HepG2 (cell line): Measurements from ENCODE around the gene DNAJC15. TPM values are rescaled to one million over a fixed set of nuclear protein-coding genes. Genes with fewer than 3 reads are reported as not detected.

Source experiments
- CTCF ChIP-seq: sonication (generic); formaldehyde crosslinking; IDR thresholded peaks from 2 replicates; pipeline ENCODE4 v1.5.0; 2020; ENCODE audit warnings: mild to moderate bottlenecking, missing genetic modification reagents, moderate library complexity
- EP300 ChIP-seq, 3 experiments: sonication (generic) in 1 of 3; formaldehyde crosslinking in 1 of 3; IDR thresholded peaks; 2 replicates each; pipeline versions ENCODE4 v1.5.1 to v1.6.1; 2011 to 2020; ENCODE audit warnings: low read depth in 2 of 3, low read length in 2 of 3, borderline replicate concordance in 1 of 3, improper control_type of control experiment in 1 of 3, mild to moderate bottlenecking in 1 of 3, missing genetic modification reagents in 1 of 3, moderate library complexity in 1 of 3
- ESRRA ChIP-seq: sonication (generic); formaldehyde crosslinking; IDR thresholded peaks from 2 replicates; pipeline ENCODE4 v1.5.1; 2020; ENCODE audit warnings: mild to moderate bottlenecking, low read depth, missing genetic modification reagents
- FIP1L1 ChIP-seq: fragments of 200-400 bp; formaldehyde crosslinking; IDR thresholded peaks from 2 replicates; pipeline ENCODE4 v1.6.1; 2018; ENCODE audit warnings: low read depth, mild to moderate bottlenecking, low read length, moderate library complexity, borderline replicate concordance; ENCODE audit not compliant: insufficient read depth
- HES4 ChIP-seq: sonication (generic); formaldehyde crosslinking; IDR thresholded peaks from 2 replicates; pipeline ENCODE4 v1.9.0; 2021; ENCODE audit warnings: mild to moderate bottlenecking, missing genetic modification reagents, borderline replicate concordance
- RXRB ChIP-seq: IDR thresholded peaks from 2 replicates; pipeline ENCODE4 v1.6.1; 2016; ENCODE audit warnings: borderline replicate concordance, missing genetic modification reagents, missing compliant biosample characterization
- TOE1 ChIP-seq: sonication (generic); formaldehyde crosslinking; IDR thresholded peaks from 2 replicates; pipeline ENCODE4 v1.4.0; 2020; ENCODE audit warnings: mild to moderate bottlenecking, missing genetic modification reagents
- ZSCAN31 ChIP-seq: sonication (generic); formaldehyde crosslinking; IDR thresholded peaks from 2 replicates; pipeline ENCODE4 v1.5.0; 2020; ENCODE audit warnings: low read depth, mild to moderate bottlenecking, missing genetic modification reagents
- polyA plus RNA-seq, 8 experiments: library from polyadenylated mRNA; depleted of rRNA in 3 of 8; stranded (reverse) in 7 of 8; unstranded in 1 of 8; fragments of >200 nt; fragmentation: Illumina TruSeq in 4 of 8; extraction: Trizol in 4 of 8; gene quantifications; 2 replicates each; pipeline versions ENCODE4 v1.2.1 to v1.2.3, GENCODE V29; 2011 to 2016; ENCODE audit warnings: low read depth in 4 of 8, missing spikeins in 1 of 8, mixed read lengths in 1 of 8; ENCODE audit not compliant: insufficient read depth in 1 of 8
- total RNA-seq, 5 experiments: library from RNA; depleted of rRNA; stranded (reverse); fragments of >200 nt; fragmentation: Illumina TruSeq; extraction: Trizol; gene quantifications; 2 replicates each; pipeline ENCODE4 v1.2.3, GENCODE V29; 2016; ENCODE audit warnings: low read depth in 1 of 5
- TF ChIP-seq, protein P1 (sequence below): sonication (generic); formaldehyde crosslinking; conservative IDR thresholded peaks from 2 replicates; pipeline ENCODE4 v1.4.0; 2020; ENCODE audit warnings: missing genetic modification reagents

The DNAJC15 gene
- total and polyA plus RNA-seq, 2 of the 13 experiments (the other 11 are each of a cell fraction or from before 2014, with no cell fraction given), result 23.0 to 31.9 TPM

- TF ChIP-seq, protein P1, sequence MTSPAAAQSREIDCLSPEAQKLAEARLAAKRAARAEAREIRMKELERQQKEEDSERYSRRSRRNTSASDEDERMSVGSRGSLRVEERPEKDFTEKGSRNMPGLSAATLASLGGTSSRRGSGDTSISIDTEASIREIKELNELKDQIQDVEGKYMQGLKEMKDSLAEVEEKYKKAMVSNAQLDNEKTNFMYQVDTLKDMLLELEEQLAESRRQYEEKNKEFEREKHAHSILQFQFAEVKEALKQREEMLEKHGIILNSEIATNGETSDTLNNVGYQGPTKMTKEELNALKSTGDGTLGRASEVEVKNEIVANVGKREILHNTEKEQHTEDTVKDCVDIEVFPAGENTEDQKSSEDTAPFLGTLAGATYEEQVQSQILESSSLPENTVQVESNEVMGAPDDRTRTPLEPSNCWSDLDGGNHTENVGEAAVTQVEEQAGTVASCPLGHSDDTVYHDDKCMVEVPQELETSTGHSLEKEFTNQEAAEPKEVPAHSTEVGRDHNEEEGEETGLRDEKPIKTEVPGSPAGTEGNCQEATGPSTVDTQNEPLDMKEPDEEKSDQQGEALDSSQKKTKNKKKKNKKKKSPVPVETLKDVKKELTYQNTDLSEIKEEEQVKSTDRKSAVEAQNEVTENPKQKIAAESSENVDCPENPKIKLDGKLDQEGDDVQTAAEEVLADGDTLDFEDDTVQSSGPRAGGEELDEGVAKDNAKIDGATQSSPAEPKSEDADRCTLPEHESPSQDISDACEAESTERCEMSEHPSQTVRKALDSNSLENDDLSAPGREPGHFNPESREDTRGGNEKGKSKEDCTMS (CRISPR knock-in tag), result no peak
- TF ChIP-seq EP300 (IDR thresholded peaks at IDR 0.05; ENCODE audit: low read depth in 2 of 2, low read length in 2 of 2), result no peak
- no peak for TF ChIP-seq EP300 (CRISPR knock-in tag; IDR thresholded peaks at IDR 0.05; ENCODE audit: borderline replicate concordance)
- TF ChIP-seq HES4 (CRISPR knock-in tag), result no peak
- TF ChIP-seq TOE1, result no peak
- TF ChIP-seq ZSCAN31 (CRISPR knock-in tag), result no peak
- no peak for TF ChIP-seq RXRB (CRISPR knock-in tag)
- no peak for TF ChIP-seq FIP1L1
- TF ChIP-seq ESRRA (CRISPR knock-in tag), result no peak
- no peak for TF ChIP-seq CTCF
- TF ChIP-seq, all 625 proteins: peak for 0
These were observed 42.1 kb upstream of the DNAJC15 start (continued) for GRCh38 chr13:42981317-42981716.
